Central memory CD4-positive, alpha-beta T cell (primary cell): ENCODE results near the gene SPIN1.

Experiments used
- DNase-seq: peaks from one replicate; pipeline ENCODE4 v3.0.0; 2022

SPIN1 gene

GRCh38 chr9:88501086-88501485 lies 112.8 kb downstream of the SPIN1 start:
- DNase-seq: no peak

GRCh38 chr9:88502552-88503034 lies 114.3 kb downstream of the SPIN1 start:
- no peak for DNase-seq

- DNase-seq: no peak
Measured at GRCh38 chr9:88503081-88503844, 115.0 kb downstream of the SPIN1 start.

- DNase-seq: no peak
Measured at GRCh38 chr9:88503845-88504764, 115.9 kb downstream of the SPIN1 start.

DNA sequence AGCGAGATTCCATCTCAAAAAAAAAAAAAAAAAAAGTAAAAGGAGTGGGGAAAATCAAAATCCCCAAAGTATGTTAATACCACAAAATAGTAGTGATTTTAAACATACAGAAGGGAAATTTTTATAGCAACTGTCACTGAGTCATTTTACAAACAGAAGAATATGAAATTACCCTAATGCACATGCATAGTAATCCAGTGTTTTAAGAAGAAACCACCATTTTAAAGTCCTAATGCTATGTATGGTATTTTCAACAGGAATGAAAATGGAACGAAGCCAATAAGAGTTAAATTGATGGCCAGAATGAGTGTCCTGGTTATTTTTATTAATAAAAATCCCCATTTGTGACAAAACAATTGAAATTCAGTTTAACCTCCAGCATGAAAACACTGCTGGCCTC lies 120.1 kb downstream of the SPIN1 start:
- DNase-seq: no peak

DNA sequence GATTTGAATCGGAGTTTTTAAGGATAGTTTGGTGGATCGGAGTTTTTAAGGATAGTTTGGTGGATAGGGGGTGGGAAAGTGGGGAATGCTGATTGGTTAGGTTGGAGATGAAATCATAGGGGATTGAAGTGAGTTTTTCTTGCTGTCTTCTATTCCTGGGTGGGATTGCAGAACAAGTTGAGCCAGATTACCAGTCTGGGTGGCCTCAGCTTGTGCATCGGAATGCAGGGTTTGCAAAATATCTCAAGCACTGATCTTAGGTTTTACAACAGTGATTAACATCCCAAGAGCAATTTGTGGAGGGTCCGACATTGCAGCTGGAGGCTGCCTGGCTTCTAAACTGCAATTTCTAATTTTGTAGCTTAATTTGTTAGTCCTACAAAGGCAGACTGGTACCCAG lies 123.7 kb downstream of the SPIN1 start:
- DNase-seq: no peak

DNA sequence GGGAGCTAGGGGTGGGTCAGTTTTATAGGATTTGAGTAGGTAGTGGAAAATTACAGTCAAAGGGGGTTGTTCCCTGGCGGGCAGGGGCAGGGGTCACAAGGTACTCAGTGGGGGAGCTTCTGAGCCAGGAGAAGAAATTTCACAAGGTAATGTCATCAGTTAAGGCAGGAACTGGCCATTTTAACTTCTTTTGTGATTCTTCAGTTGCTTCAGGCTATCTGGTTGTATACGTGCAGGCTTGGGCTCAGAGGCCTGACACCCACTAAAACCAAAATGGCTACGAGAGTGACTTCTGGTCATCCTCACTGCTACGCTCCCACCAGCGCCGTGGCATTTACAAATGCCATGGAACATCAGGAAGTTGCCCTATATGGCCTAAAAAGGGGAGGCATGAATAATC lies 126.0 kb downstream of the SPIN1 start:
- DNase-seq: no peak

DNA sequence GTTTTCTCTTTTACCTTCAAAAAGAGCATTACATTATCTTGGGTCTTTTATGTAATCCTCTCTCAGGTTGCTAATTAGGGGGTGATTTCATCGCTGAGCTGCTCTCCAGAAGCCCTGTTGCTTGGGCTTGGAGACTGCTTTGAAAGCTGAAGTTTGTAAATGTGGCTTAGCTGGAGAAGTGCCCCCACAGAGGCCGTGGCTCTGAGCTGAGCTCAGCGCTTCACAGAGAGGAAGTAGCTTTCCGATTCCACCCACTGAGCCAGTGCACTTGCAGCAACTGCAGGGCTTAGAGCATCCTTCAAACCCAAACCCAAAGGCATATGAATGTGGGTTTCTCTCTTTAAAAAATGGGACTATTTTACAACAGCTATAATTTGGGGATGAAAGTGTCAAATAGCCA lies 133.1 kb downstream of the SPIN1 start:
- DNase-seq: no peak

DNA sequence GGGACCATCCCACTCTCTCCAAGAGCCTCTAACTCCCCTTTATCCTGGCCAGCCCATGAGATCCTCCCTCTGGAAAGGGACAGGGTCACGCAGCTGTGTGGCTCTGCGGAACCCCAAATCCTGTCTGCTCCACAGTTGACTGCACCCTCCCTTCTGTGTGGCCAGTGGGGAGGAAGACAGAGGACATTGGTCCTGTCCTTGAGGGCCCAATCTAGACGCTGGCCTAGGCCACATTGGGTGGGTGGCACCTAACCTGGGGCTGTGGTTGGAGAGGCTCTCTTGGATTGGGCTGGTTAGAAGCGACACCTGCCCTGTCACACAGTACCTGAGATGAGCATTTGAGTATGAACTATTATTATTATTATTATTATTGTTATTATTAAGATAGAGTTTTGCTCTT lies 134.1 kb downstream of the SPIN1 start:
- DNase-seq: no peak

GRCh38 chr9:88523056-88523455 lies 134.8 kb downstream of the SPIN1 start:
- DNase-seq: no peak

- no peak for DNase-seq
Measured at GRCh38 chr9:88524911-88525310, 136.7 kb downstream of the SPIN1 start.

- DNase-seq: no peak
Measured at GRCh38 chr9:88527618-88528017, 139.4 kb downstream of the SPIN1 start.
